GM23338 (cell line): ENCODE measurements around the gene SASH1. TPM values are rescaled to one million over a fixed set of nuclear protein-coding genes. Genes with fewer than 3 reads are reported as not detected.

ENCODE experiments used
- ATAC-seq: fragments of 200-7000 bp; cut with Tn5 transposase; 3 replicates; pipeline ENCODE4 v1.9.1; 2020
- DNase-seq: peaks from one replicate; pipeline ENCODE4 v3.0.0-alpha.2; 2015; ENCODE audit warnings: low spot score
- H2AFZ ChIP-seq: fragments of 200-600 bp; sonication (generic); 2 replicates; pipeline ENCODE4 v1.8.0; 2016; ENCODE audit warnings: antibody characterized with exemption, mild to moderate bottlenecking, moderate library complexity
- H3F3A ChIP-seq: fragments of 200-600 bp; sonication (generic); replicated peaks from 2 replicates; pipeline ENCODE4 v1.8.0; 2017; ENCODE audit warnings: antibody characterized with exemption, mixed run types, low read depth
- H3K27ac ChIP-seq: fragments of 200-600 bp; sonication (generic); 2 replicates; pipeline ENCODE4 v1.6.1; 2016; ENCODE audit warnings: low read depth
- H3K27me3 ChIP-seq: fragments of 200-600 bp; sonication (generic); 2 replicates; pipeline ENCODE4 v1.8.0; 2016; ENCODE audit warnings: mild to moderate bottlenecking, mixed run types, moderate library complexity; ENCODE audit not compliant: insufficient read depth
- H3K36me3 ChIP-seq: fragments of 200-600 bp; sonication (generic); 2 replicates; pipeline ENCODE4 v1.8.0; 2016; ENCODE audit warnings: mild to moderate bottlenecking; ENCODE audit not compliant: insufficient read depth
- H3K4me1 ChIP-seq: fragments of 200-600 bp; sonication (generic); 2 replicates; pipeline ENCODE4 v1.8.0; 2016; ENCODE audit warnings: mild to moderate bottlenecking, moderate library complexity; ENCODE audit not compliant: insufficient read depth
- H3K4me2 ChIP-seq: fragments of 200-600 bp; sonication (generic); 2 replicates; pipeline ENCODE4 v1.7.1; 2017; ENCODE audit warnings: mixed run types
- H3K4me3 ChIP-seq: fragments of 200-600 bp; sonication (generic); 2 replicates; pipeline ENCODE4 v1.6.1; 2016; ENCODE audit warnings: mixed run types
- H3K79me2 ChIP-seq: fragments of 200-600 bp; sonication (generic); replicated peaks from 2 replicates; pipeline ENCODE4 v1.8.0; 2017; ENCODE audit warnings: mild to moderate bottlenecking; ENCODE audit not compliant: insufficient read depth
- H3K9me2 ChIP-seq: fragments of 200-600 bp; sonication (generic); 2 replicates; pipeline ENCODE4 v1.8.0; 2017; ENCODE audit not compliant: insufficient read depth
- H4K20me1 ChIP-seq: fragments of 200-600 bp; sonication (generic); replicated peaks from 2 replicates; pipeline ENCODE4 v1.8.0; 2017; ENCODE audit warnings: mild to moderate bottlenecking; ENCODE audit not compliant: insufficient read depth
- H3K27ac Mint-ChIP-seq: 2 replicates; pipeline ENCODE4 v1.8.0; 2020; ENCODE audit warnings: inconsistent platforms, mild to moderate bottlenecking, moderate library complexity, mixed read lengths
- H3K27me3 Mint-ChIP-seq: 3 replicates; pipeline ENCODE4 v1.8.0; 2022; ENCODE audit warnings: low read depth, mild to moderate bottlenecking, moderate library complexity, mixed read lengths, inconsistent platforms; ENCODE audit not compliant: insufficient read depth, poor library complexity
- H3K36me3 Mint-ChIP-seq: 3 replicates; pipeline ENCODE4 v1.8.0; 2021; ENCODE audit warnings: low read depth, mild to moderate bottlenecking, inconsistent platforms, moderate library complexity, mixed read lengths
- H3K4me1 Mint-ChIP-seq: 3 replicates; pipeline ENCODE4 v1.8.0; 2020; ENCODE audit warnings: mild to moderate bottlenecking, inconsistent platforms, mixed read lengths
- H3K4me3 Mint-ChIP-seq: 3 replicates; pipeline ENCODE4 v1.8.0; 2021; ENCODE audit warnings: moderate library complexity, mild to moderate bottlenecking, inconsistent platforms, mixed read lengths
- H3K9me3 Mint-ChIP-seq: 3 replicates; pipeline ENCODE4 v1.8.0; 2020; ENCODE audit warnings: moderate library complexity, mild to moderate bottlenecking, inconsistent platforms, mixed read lengths
- CREB1 ChIP-seq: fragments of 250-450 bp; sonication (Bioruptor Pico); IDR thresholded peaks from 2 replicates; pipeline ENCODE4 v1.5.0; 2020; ENCODE audit warnings: low read depth, mild to moderate bottlenecking, moderate library complexity
- EZH2phosphoT487 ChIP-seq: fragments of 200-600 bp; sonication (generic); IDR thresholded peaks from one replicate; pipeline ENCODE4 v1.8.1; 2018; ENCODE audit warnings: antibody characterized with exemption; ENCODE audit not compliant: unreplicated experiment
- JUNB ChIP-seq: IDR thresholded peaks from one replicate; pipeline ENCODE4 v1.6.1; 2016; ENCODE audit warnings: antibody characterized with exemption; ENCODE audit not compliant: unreplicated experiment
- NANOG ChIP-seq: IDR thresholded peaks from 2 replicates; pipeline ENCODE4 v1.6.1; 2016; ENCODE audit warnings: antibody characterized with exemption, borderline replicate concordance
- STAT1 ChIP-seq: IDR thresholded peaks from one replicate; pipeline ENCODE4 v1.6.1; 2016; ENCODE audit warnings: antibody characterized with exemption; ENCODE audit not compliant: unreplicated experiment
- ZNF331 ChIP-seq: fragments of 250-450 bp; sonication (Bioruptor Pico); IDR thresholded peaks from 2 replicates; pipeline ENCODE4 v1.5.0; 2020; ENCODE audit warnings: low read depth, mild to moderate bottlenecking, moderate library complexity
- polyA plus RNA-seq: library from polyadenylated mRNA; unstranded; fragments of >200 nt; fragmentation: Nextera tagmentation; extraction: Ambion mirVana; gene quantifications from 2 replicates; pipeline ENCODE4 v1.2.1, GENCODE V29; 2016
- total RNA-seq: library from RNA; depleted of rRNA; stranded (reverse); fragments of >200 nt; shearing (Covaris generic); gene quantifications from 2 replicates; pipeline ENCODE4 v1.2.3, GENCODE V29; 2014
- TF ChIP-seq, protein P1 (sequence below), 2 experiments: fragments of 200-600 bp in 1 of 2; sonication (generic) in 1 of 2; conservative IDR thresholded peaks; 2 replicates each; pipeline versions ENCODE4 v1.5.1 to v1.6.1; 2016 to 2017; ENCODE audit warnings: antibody characterized with exemption in 2 of 2, low read depth in 2 of 2, mild to moderate bottlenecking in 2 of 2, moderate library complexity in 1 of 2
- TF ChIP-seq, protein P2 (sequence below): IDR thresholded peaks from 2 replicates; pipeline ENCODE4 v1.6.1; 2016; ENCODE audit warnings: antibody characterized with exemption
- TF ChIP-seq, protein P3 (sequence below): fragments of 250-450 bp; sonication (Bioruptor Pico); IDR thresholded peaks from 2 replicates; pipeline ENCODE4 v1.5.0; 2020; ENCODE audit warnings: mild to moderate bottlenecking, moderate library complexity

The SASH1 gene
- total and polyA plus RNA-seq, 2 experiments from 2014 or later: 8.2 to 30.2 TPM

DNA sequence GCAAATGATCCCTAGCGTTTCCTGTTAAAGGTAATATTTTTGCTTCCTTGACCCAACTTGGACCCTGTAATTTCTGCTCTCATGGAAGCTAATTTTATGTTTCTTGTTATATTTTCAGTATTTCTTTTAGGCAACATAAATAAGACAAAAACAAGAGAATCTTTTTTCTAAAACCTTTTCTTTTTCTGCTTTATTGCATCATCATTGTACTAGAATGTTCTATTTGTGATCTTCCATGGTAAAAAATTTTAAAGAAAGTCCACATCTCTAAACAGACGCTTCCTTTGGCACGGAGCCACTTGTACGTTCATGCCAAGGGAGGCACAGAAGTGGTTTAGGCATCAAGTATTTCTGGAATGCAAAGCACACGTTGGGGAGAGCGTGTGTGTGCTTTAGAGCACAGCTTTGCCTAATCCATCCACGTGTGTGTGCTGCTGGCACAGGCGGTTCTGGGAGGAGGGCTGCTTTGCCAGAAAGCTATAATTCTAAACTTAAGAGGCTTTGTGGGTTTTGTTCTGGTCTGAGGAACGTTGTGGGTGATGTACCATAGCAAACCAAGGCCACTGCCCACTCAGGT lies 98.3 kb downstream of the SASH1 start:
- DNase-seq: peak; percentile 42
- H3K4me1 ChIP-seq: peaks cover 31% of the 10 kb centered on the region
- no peaks in the 10 kb centered on the region for H3K36me3 Mint-ChIP-seq
- no peak for TF ChIP-seq NANOG
- TF ChIP-seq, protein P1, sequence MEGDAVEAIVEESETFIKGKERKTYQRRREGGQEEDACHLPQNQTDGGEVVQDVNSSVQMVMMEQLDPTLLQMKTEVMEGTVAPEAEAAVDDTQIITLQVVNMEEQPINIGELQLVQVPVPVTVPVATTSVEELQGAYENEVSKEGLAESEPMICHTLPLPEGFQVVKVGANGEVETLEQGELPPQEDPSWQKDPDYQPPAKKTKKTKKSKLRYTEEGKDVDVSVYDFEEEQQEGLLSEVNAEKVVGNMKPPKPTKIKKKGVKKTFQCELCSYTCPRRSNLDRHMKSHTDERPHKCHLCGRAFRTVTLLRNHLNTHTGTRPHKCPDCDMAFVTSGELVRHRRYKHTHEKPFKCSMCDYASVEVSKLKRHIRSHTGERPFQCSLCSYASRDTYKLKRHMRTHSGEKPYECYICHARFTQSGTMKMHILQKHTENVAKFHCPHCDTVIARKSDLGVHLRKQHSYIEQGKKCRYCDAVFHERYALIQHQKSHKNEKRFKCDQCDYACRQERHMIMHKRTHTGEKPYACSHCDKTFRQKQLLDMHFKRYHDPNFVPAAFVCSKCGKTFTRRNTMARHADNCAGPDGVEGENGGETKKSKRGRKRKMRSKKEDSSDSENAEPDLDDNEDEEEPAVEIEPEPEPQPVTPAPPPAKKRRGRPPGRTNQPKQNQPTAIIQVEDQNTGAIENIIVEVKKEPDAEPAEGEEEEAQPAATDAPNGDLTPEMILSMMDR (conservative IDR thresholded peaks at IDR 0.05; ENCODE audit: low read depth in 2 of 2): no peak
- no peak for TF ChIP-seq CREB1 (CRISPR knock-in tag)
- TF ChIP-seq EZH2phosphoT487: no peak
- no peak overlapping the region for H3K4me2 ChIP-seq
- ATAC-seq: peak; percentile 54
- H3K79me2 ChIP-seq: no peaks in the 10 kb centered on the region
- no peaks in the 10 kb centered on the region for H3K36me3 ChIP-seq
- H3K9me2 ChIP-seq: no peaks in the 10 kb centered on the region
- no peak overlapping the region for H2AFZ ChIP-seq
- no peaks in the 10 kb centered on the region for H3F3A ChIP-seq
- no peak overlapping the region for H3K4me3 ChIP-seq
- H4K20me1 ChIP-seq: no peaks in the 10 kb centered on the region
- H3K4me3 Mint-ChIP-seq: no peak overlapping the region
- peak overlapping the region; percentile 69; the same call in 1 of the 2 replicates for H3K27ac Mint-ChIP-seq
- no peaks in the 10 kb centered on the region for H3K27me3 ChIP-seq
- H3K4me1 Mint-ChIP-seq: peaks cover 36% of the 10 kb centered on the region
- H3K9me3 Mint-ChIP-seq: no peaks in the 10 kb centered on the region; the same call in 2 of the 3 replicates
- peaks cover 1% of the 10 kb centered on the region for H3K27me3 Mint-ChIP-seq
- peak overlapping the region; percentile 69 for H3K27ac ChIP-seq

DNA sequence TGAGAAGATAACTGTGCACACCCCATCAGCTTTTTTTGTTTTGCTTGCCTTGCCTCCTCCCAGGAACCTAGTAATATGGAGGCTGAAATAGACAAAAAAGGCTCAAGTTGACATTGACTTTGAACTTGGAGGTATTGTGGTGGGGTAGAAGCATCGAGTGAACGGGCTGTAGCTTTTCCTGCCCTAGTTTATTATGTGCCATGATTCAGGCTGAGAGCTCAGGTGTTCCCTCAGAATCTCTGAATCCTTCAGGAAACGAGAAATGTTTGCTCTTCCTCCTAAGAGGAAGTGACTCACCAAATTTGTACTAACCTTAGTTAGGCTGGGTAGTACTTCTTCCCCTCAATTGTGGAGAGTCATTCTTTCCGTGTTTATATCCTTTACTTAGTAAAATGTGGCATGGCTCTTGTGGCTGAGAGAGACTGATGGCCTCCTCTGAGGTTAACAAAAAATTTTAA lies 98.8 kb downstream of the SASH1 start:
- H3K27ac ChIP-seq: peak overlapping the region; percentile 69
- peak overlapping the region; percentile 69; the same call in 1 of the 2 replicates for H3K27ac Mint-ChIP-seq
- H3K27me3 Mint-ChIP-seq: peaks cover 1% of the 10 kb centered on the region
- DNase-seq (no peak), ATAC-seq (no peak)
- no peaks in the 10 kb centered on the region for H3K9me2 ChIP-seq
- no peaks in the 10 kb centered on the region for H3K27me3 ChIP-seq
- no peaks in the 10 kb centered on the region for H3K36me3 ChIP-seq
- H3F3A ChIP-seq: no peaks in the 10 kb centered on the region
- H3K4me3 ChIP-seq: no peak overlapping the region
- no peak overlapping the region for H2AFZ ChIP-seq
- H4K20me1 ChIP-seq: no peaks in the 10 kb centered on the region
- no peaks in the 10 kb centered on the region for H3K79me2 ChIP-seq
- no peaks in the 10 kb centered on the region; the same call in 2 of the 3 replicates for H3K9me3 Mint-ChIP-seq
- peaks cover 35% of the 10 kb centered on the region for H3K4me1 ChIP-seq
- H3K4me3 Mint-ChIP-seq: no peak overlapping the region
- H3K4me1 Mint-ChIP-seq: peaks cover 39% of the 10 kb centered on the region
- H3K36me3 Mint-ChIP-seq: no peaks in the 10 kb centered on the region
- no peak overlapping the region for H3K4me2 ChIP-seq
- TF ChIP-seq, protein P2, sequence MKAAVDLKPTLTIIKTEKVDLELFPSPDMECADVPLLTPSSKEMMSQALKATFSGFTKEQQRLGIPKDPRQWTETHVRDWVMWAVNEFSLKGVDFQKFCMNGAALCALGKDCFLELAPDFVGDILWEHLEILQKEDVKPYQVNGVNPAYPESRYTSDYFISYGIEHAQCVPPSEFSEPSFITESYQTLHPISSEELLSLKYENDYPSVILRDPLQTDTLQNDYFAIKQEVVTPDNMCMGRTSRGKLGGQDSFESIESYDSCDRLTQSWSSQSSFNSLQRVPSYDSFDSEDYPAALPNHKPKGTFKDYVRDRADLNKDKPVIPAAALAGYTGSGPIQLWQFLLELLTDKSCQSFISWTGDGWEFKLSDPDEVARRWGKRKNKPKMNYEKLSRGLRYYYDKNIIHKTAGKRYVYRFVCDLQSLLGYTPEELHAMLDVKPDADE: no peak
- TF ChIP-seq ZNF331 (no peak), JUNB (no peak), STAT1 (no peak), NANOG (no peak)
- TF ChIP-seq, protein P1 (conservative IDR thresholded peaks at IDR 0.05; ENCODE audit: low read depth in 2 of 2): no peak
- TF ChIP-seq, protein P3, sequence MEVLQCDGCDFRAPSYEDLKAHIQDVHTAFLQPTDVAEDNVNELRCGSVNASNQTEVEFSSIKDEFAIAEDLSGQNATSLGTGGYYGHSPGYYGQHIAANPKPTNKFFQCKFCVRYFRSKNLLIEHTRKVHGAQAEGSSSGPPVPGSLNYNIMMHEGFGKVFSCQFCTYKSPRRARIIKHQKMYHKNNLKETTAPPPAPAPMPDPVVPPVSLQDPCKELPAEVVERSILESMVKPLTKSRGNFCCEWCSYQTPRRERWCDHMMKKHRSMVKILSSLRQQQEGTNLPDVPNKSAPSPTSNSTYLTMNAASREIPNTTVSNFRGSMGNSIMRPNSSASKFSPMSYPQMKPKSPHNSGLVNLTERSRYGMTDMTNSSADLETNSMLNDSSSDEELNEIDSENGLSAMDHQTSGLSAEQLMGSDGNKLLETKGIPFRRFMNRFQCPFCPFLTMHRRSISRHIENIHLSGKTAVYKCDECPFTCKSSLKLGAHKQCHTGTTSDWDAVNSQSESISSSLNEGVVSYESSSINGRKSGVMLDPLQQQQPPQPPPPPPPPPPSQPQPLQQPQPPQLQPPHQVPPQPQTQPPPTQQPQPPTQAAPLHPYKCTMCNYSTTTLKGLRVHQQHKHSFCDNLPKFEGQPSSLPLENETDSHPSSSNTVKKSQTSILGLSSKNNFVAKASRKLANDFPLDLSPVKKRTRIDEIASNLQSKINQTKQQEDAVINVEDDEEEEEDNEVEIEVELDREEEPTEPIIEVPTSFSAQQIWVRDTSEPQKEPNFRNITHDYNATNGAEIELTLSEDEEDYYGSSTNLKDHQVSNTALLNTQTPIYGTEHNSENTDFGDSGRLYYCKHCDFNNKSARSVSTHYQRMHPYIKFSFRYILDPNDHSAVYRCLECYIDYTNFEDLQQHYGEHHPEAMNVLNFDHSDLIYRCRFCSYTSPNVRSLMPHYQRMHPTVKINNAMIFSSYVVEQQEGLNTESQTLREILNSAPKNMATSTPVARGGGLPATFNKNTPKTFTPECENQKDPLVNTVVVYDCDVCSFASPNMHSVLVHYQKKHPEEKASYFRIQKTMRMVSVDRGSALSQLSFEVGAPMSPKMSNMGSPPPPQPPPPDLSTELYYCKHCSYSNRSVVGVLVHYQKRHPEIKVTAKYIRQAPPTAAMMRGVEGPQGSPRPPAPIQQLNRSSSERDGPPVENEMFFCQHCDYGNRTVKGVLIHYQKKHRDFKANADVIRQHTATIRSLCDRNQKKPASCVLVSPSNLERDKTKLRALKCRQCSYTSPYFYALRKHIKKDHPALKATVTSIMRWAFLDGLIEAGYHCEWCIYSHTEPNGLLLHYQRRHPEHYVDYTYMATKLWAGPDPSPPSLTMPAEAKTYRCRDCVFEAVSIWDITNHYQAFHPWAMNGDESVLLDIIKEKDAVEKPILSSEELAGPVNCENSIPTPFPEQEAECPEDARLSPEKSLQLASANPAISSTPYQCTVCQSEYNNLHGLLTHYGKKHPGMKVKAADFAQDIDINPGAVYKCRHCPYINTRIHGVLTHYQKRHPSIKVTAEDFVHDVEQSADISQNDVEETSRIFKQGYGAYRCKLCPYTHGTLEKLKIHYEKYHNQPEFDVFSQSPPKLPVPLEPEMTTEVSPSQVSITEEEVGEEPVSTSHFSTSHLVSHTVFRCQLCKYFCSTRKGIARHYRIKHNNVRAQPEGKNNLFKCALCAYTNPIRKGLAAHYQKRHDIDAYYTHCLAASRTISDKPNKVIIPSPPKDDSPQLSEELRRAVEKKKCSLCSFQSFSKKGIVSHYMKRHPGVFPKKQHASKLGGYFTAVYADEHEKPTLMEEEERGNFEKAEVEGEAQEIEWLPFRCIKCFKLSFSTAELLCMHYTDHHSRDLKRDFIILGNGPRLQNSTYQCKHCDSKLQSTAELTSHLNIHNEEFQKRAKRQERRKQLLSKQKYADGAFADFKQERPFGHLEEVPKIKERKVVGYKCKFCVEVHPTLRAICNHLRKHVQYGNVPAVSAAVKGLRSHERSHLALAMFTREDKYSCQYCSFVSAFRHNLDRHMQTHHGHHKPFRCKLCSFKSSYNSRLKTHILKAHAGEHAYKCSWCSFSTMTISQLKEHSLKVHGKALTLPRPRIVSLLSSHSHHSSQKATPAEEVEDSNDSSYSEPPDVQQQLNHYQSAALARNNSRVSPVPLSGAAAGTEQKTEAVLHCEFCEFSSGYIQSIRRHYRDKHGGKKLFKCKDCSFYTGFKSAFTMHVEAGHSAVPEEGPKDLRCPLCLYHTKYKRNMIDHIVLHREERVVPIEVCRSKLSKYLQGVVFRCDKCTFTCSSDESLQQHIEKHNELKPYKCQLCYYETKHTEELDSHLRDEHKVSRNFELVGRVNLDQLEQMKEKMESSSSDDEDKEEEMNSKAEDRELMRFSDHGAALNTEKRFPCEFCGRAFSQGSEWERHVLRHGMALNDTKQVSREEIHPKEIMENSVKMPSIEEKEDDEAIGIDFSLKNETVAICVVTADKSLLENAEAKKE: no peak
